Measurements from ENCODE around the gene DGAT2.

The DGAT2 gene

GRCh38 chr11:75770102-75770501 is 1.5 kb downstream of the DGAT2 start:
- DNase-seq (ENCODE audit: extremely low spot score) = no peak
- ChIA-PET CTCF (interaction anchor here (0.8 to 1.3 kb wide), 5 partner anchors 15 to 129 kb away, joined by 3 to 6 read pairs (median 3); no protein-coding TSS in a partner anchor), POLR2A (interaction anchor here (0.6 kb wide), 2 partner anchors 90 to 392 kb away, joined by 3 to 4 read pairs; no protein-coding TSS in a partner anchor)
- TF ChIP-seq CTCF (IDR thresholded peaks at IDR 0.05; ENCODE audit: control extremely low read depth, extremely low read depth, low read depth, missing control alignments) = no peak

- no peak for TF ChIP-seq CTCF (IDR thresholded peaks at IDR 0.05; ENCODE audit: control extremely low read depth, extremely low read depth, low read depth, missing control alignments)
- ChIA-PET POLR2A (no interaction called here), CTCF (interaction anchor here (1.3 kb wide), 1 partner anchor 21 kb away, joined by 3 read pairs; no protein-coding TSS in a partner anchor)
- DNase-seq (ENCODE audit: extremely low spot score) = no peak
Measured at GRCh38 chr11:75771646-75772410, 3.2 kb downstream of the DGAT2 start.

- TF ChIP-seq CTCF (IDR thresholded peaks at IDR 0.05; ENCODE audit: control extremely low read depth, extremely low read depth, low read depth, missing control alignments) = no peak
- CTCF ChIA-PET = interaction anchor here (0.6 to 1.2 kb wide), 5 partner anchors 20 to 433 kb away, joined by 3 read pairs; no protein-coding TSS in a partner anchor
- POLR2A ChIA-PET = no interaction called here
- DNase-seq (ENCODE audit: extremely low spot score) = peak; percentile 85
Measured at GRCh38 chr11:75773595-75774353, 5.2 kb downstream of the DGAT2 start.

- POLR2A ChIA-PET = no interaction called here
- no peak for TF ChIP-seq CTCF (IDR thresholded peaks at IDR 0.05; ENCODE audit: control extremely low read depth, extremely low read depth, low read depth, missing control alignments)
- DNase-seq (ENCODE audit: extremely low spot score) = no peak
- CTCF ChIA-PET = interaction anchor here (1.2 kb wide), 1 partner anchor 11 kb away, joined by 4 read pairs; no protein-coding TSS in a partner anchor
Measured at GRCh38 chr11:75775056-75775455, 6.5 kb downstream of the DGAT2 start.

- ChIA-PET CTCF (interaction anchor here (0.6 to 1.8 kb wide), 5 partner anchors 8 to 27 kb away, joined by 3 to 6 read pairs (median 3); partner anchors contain the start of gene DGAT2), POLR2A (interaction anchor here (0.5 kb wide), 1 partner anchor 184 kb away, joined by 5 read pairs; no protein-coding TSS in a partner anchor)
- TF ChIP-seq CTCF (IDR thresholded peaks at IDR 0.05; ENCODE audit: control extremely low read depth, extremely low read depth, low read depth, missing control alignments) = no peak
Measured at GRCh38 chr11:75776546-75776945, 8.0 kb downstream of the DGAT2 start.

GRCh38 chr11:75777461-75778110 is 9.0 kb downstream of the DGAT2 start:
- CTCF ChIA-PET = interaction anchor here (1.0 to 1.8 kb wide), 4 partner anchors 9 to 33 kb away, joined by 3 to 6 read pairs (median 4); partner anchors contain the start of gene DGAT2
- POLR2A ChIA-PET = no interaction called here

More at GRCh38 chr11:75776546-75776945, 8.0 kb downstream of the DGAT2 start:
- DNase-seq (ENCODE audit: extremely low spot score) = no peak

More at GRCh38 chr11:75777461-75778110, 9.0 kb downstream of the DGAT2 start:
- DNase-seq (ENCODE audit: extremely low spot score) = no peak
- no peak for TF ChIP-seq CTCF (IDR thresholded peaks at IDR 0.05; ENCODE audit: control extremely low read depth, extremely low read depth, low read depth, missing control alignments)
